GM21825 (cell line): Measurements from ENCODE around the gene CELSR3.

Experiments
- ATAC-seq: cut with Tn5 transposase; IDR thresholded peaks from one replicate; pipeline ENCODE4 v1.9.1; 2021; ENCODE audit warnings: mild to moderate bottlenecking, moderate library complexity; ENCODE audit not compliant: unreplicated experiment

The CELSR3 gene

DNA sequence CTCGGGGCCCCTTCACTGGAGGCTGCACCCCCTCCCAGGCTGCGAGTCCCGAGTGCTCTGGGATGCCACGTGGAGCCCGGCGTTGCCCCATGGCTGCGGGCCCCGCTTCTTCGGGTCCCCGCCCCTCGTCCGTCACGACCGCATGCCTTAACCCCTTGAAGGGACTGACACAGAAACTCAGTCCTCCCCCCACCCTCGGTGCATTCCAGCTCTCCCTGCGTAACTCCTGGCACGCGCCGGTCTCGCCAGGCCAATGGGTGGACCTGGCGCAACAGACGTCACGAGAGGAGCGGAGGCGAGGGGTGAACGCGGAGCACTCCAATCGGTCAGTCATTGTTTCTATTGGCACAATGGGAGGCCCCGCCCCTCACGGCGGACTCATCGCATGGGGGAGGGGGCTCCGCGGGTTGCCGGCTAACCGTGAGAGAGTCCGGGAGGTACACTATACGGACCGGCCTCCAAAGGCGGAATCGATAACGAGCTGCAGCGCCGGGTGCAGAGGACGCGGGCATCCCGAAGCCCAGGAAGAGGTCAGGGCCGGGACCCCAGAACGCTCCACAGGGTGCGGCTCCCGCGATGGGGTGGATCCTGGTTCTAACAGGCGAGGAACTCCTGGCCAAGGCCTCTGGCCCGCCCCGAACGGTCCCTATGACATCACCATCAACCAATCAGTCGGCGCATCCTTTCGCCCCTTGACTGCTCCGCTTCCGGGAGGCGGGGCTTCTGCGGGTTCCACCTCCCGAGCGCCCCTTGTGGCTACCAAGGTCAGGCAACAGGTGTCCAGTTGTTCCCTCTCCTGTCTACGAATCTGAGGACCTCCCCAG is 1.0 kb upstream of the CELSR3 start:
- ATAC-seq, result peak; percentile 86

DNA sequence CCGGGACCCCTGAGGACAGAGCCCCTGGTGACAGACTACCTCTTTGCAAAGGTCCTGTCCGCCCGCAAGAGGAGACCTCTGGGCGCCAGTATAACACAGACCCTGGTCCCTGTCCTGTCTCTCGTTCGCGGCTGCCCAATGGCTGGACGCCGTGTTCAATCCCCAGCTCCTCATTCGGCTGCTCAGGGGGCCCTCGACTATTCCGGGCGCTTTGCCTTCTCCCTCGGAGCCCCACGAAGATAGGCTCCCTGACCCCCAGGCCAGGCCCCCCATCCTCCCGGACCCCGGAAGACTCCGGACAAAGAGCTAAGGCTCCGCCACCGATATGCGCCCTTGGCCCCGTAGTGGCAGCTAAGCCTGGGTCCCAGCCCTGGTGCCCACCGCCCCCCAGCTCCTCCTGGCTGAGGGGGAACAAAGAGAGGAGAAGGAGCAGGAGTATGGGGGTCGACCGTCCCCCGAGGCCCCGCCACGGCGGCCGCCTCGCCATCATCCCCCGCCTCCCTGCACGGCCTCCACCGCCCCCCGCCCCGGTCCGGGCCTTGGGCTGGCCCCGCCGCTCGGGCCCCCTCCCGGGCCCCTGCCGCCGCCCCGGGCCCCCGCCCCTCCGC is 437 bp downstream of the CELSR3 start:
- ATAC-seq, result no peak

- peak; percentile 30 for ATAC-seq
Observed at GRCh38 chr3:48661501-48662144, 1.1 kb downstream of the CELSR3 start.

- ATAC-seq, result no peak
Observed at GRCh38 chr3:48660800-48661400, 1.8 kb downstream of the CELSR3 start.

DNA sequence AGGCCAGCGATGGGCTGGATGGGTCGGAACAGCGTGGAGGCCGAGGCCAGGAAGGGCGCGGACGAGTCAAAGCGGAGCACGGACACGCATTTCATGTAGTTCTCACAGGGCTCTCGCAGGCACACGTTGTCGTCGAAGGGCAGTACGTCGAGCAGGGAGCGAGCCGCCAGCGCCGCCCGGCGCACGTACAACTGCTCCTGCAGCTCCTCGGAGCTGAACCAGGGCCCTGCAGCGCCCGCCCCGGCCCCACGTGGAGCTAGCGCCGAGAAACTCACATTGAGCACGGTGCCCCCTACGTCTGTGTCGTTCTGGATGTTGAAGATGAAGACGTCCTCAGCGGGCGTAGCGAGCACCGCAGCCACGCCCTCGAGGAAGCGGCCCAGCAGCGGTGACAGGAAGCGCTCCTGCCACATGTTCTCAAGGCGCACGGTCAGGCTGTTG is 5.8 kb downstream of the CELSR3 start:
- no peak for ATAC-seq

- ATAC-seq, result peak; percentile 48
Observed at GRCh38 chr3:48656061-48656840, 6.4 kb downstream of the CELSR3 start.

GRCh38 chr3:48655606-48656005 is 7.1 kb downstream of the CELSR3 start:
- ATAC-seq, result no peak

GRCh38 chr3:48655063-48655462 is 7.6 kb downstream of the CELSR3 start:
- ATAC-seq, result no peak

DNA sequence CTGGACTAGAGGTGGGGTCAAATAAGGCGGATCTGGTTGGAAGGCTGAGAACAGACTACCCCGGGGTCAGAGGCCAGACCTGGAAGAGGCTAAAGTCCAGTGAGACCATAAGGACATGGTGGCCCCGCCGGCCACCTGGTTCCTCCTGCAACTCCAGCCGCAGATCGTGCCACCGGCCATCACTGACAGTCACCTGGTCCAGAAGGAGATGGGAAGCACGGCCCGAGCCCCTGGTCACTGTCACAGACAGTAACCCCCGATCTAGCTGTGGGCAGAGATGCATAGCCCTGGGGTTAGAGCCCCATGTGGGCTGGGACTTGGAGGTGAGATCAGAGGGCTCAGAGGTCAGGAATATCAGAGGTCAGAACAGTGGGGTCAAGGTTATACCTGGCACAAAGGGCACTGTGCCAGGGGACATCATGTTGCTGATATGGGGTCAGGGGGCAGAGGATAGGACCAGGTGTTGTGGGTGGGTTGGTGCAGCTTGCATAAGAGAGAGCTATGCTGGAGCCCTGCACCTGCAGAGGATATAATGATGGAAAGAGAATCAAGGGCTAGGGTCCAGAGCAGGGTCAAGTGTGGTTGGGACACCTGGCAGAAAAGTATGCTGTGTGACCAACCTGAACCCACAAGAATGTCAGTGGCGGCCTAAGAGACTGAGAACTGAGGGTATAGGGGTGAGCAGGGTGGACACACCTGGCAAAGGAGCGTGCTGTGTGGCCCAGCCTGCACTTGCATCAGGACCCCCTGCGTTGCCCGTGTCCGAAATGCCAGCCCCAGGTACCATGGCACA is 9.6 kb downstream of the CELSR3 start:
- no peak for ATAC-seq

GRCh38 chr3:48651771-48652170 is 10.9 kb downstream of the CELSR3 start:
- ATAC-seq, result no peak

GRCh38 chr3:48650723-48651122 is 12.0 kb downstream of the CELSR3 start:
- ATAC-seq, result no peak

GRCh38 chr3:48648188-48648850 is 14.4 kb downstream of the CELSR3 start:
- no peak for ATAC-seq

GRCh38 chr3:48647714-48648113 is 15.0 kb downstream of the CELSR3 start:
- no peak for ATAC-seq

DNA sequence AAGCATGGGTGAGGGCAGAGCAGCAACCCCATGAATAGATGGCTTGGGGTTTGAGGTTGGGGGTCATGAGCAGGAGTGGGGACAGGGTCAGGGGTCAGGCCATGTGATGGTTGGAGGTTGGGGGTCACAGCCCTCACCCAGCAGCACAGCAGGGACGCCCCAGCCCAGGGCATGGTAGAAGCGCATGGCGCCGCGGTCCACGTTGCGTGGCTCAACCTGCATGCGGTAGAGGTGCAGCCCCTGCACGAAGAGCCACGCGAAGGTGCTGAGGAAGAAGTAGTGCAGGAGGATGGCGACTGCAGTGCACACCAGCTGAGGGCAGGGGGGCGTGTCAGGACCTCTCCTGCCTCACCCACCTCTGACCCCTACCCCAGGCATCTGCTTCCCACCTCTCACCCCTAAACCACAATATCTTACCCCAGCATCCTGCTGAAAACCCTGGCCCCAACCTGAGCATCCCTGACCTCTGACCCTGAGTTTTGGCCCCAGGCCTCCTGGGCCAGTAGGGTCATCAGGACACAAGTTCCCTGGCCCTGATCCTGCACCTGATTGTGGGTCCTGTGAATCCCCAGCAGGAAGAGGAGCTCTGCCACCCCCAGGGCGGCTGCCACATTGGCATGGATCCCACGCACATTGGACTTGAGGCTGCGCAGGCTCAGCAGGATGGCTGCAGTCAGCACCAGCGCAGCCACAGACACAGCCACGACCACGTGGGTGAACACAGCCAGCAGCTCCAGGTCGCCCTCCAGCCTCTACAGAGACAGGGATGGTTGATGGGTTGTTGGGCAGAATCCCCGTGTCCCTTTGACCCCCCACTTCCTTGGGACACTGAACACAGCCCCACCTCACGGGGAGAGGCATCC is 17.6 kb downstream of the CELSR3 start:
- ATAC-seq, result no peak

DNA sequence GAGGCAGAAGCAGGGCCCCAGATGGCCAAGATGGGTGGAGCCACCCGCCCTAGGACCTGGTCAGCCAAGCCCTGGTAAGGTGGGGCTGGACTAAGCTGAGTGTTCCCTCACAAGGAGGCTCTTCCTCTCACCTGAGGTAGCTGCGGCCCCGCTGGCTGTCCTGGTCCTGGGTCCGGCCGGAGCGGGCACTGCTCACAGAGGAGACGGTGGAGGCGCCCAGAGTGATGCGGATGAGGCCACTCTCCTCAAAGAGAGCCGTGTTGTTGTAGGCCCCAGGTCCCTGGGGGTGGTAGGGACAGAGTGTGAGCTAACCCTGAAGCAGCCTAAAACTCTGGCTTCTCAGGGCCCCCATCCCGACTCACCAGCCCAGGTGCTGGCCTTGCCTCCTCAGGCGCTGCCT is 20.1 kb downstream of the CELSR3 start:
- no peak for ATAC-seq

DNA sequence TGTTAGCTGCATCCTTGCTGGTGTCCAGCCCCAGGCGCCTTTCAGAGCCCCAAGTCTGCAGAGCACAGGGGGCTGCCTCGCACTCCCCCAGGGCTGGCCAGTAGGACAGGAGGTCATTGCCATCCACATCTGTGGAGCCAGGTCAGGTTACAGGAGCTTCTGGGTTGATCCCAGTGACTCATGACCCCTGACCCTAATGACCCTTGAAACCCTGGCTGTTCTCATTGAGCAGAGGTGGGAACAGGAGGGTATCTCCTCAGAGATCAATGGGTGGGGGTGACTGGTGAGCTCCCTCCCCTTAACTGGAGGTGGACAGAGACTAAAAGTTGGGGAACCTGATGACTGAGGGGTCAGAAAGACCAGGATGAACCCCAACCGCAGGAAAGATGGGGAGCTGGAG is 21.3 kb downstream of the CELSR3 start:
- ATAC-seq, result no peak

GRCh38 chr3:48639944-48640606 is 22.6 kb downstream of the CELSR3 start:
- no peak for ATAC-seq

GRCh38 chr3:48637305-48637704 is 25.4 kb downstream of the CELSR3 start:
- ATAC-seq, result no peak
